ENCODE measurements around the gene DMAP1.

GRCh38 chr1:44210595-44210994, 2.7 kb upstream of the DMAP1 start:
- TF ChIP-seq CTCF (IDR thresholded peaks at IDR 0.05), result no peak
- no peak for TF ChIP-seq POLR2A (IDR thresholded peaks at IDR 0.05)

All from right lobe of liver (tissue), 4 donors.